Chondrocyte (in vitro differentiated cells): ENCODE data around the gene OR6V1. TPM values are rescaled to one million over a fixed set of nuclear protein-coding genes. Genes with fewer than 3 reads are reported as not detected.

Experiments used
- DNase-seq: peaks from one replicate; pipeline ENCODE4 v3.0.0; 2021; ENCODE audit warnings: mixed read lengths, low spot score
- H3K27ac Mint-ChIP-seq: one replicate; pipeline ENCODE4 v1.8.0; 2021; ENCODE audit warnings: mild to moderate bottlenecking, moderate library complexity, mixed read lengths; ENCODE audit not compliant: unreplicated experiment
- H3K27me3 Mint-ChIP-seq: 2 replicates; pipeline ENCODE4 v1.8.0; 2021; ENCODE audit warnings: low read depth, mixed read lengths
- H3K36me3 Mint-ChIP-seq: 2 replicates; pipeline ENCODE4 v1.8.0; 2021; ENCODE audit warnings: low read depth, mixed read lengths
- H3K4me1 Mint-ChIP-seq: 2 replicates; pipeline ENCODE4 v1.8.0; 2021; ENCODE audit warnings: low read depth, mild to moderate bottlenecking, mixed read lengths
- H3K4me3 Mint-ChIP-seq: one replicate; pipeline ENCODE4 v1.8.0; 2021; ENCODE audit warnings: mild to moderate bottlenecking, moderate library complexity, mixed read lengths; ENCODE audit not compliant: unreplicated experiment
- H3K9me3 Mint-ChIP-seq: 2 replicates; pipeline ENCODE4 v1.8.0; 2021; ENCODE audit warnings: low read depth, mixed read lengths
- CTCF ChIP-seq: fragments of 200-600 bp; sonication (generic); IDR thresholded peaks from 2 replicates; pipeline ENCODE4 v1.5.0; 2021; ENCODE audit warnings: antibody characterized with exemption, mild to moderate bottlenecking, moderate library complexity
- total RNA-seq: library from RNA; stranded (reverse); gene quantifications from 3 replicates; pipeline ENCODE4 v1.2.1, GENCODE V29; 2021

Gene OR6V1
- total RNA-seq, 1 donor from 2014 or later: not detected

DNA sequence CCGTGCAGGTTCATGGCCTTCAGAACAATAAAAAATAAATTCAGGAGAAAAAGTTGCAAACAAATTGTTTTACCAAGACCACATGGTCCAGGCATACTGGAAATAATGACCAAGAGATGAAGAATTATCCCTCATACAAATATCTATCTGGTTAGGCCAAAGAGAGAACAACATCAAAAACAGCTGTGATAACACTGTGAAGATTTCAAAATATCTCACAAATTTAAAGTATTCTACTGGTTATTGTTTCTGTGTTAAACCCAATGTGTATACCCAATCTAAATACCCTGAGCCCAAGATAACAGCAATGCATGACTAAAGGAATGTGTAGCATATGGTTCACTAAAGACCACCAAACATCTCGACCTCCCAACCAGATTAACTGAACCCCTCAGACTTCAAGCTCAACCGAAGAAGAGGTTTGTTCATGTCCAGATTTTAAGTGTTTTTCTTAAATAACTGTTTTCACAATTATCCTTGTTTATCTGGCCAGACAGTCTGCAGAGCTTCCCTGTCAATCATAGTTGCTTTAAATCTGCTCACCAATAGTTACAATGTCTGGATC lies 36.1 kb upstream of the OR6V1 start:
- TF ChIP-seq CTCF: no peak
- H3K27me3 Mint-ChIP-seq: no peaks in the 10 kb centered on the region
- peaks cover 45% of the 10 kb centered on the region for H3K4me1 Mint-ChIP-seq
- H3K9me3 Mint-ChIP-seq: no peaks in the 10 kb centered on the region
- H3K4me3 Mint-ChIP-seq: no peak overlapping the region
- H3K27ac Mint-ChIP-seq: no peak overlapping the region
- DNase-seq: no peak
- no peaks in the 10 kb centered on the region for H3K36me3 Mint-ChIP-seq

DNA sequence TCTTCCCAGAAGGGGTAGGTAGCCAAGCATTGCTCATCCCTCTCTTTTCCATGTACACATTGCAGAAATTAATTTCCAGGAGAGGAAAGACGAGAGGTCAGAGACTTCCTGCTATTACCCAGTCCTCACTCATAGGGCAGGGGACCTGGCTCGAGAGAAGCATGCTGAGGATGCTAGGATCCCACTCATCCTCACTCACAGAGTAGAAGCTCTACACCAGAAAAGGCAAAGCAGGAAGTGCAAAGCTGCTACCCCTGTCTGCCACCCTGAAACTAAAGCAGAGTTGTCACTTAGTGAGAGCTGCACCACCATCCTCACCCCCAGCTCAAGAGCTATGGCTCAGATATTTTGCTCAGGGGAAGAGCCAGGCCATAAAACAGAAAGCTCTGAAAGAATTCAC lies 35.1 kb upstream of the OR6V1 start:
- no peak overlapping the region for H3K4me3 Mint-ChIP-seq
- no peaks in the 10 kb centered on the region for H3K36me3 Mint-ChIP-seq
- H3K27me3 Mint-ChIP-seq: no peaks in the 10 kb centered on the region
- no peak for TF ChIP-seq CTCF
- peaks cover 45% of the 10 kb centered on the region for H3K4me1 Mint-ChIP-seq
- no peaks in the 10 kb centered on the region for H3K9me3 Mint-ChIP-seq
- DNase-seq: no peak
- no peak overlapping the region for H3K27ac Mint-ChIP-seq

- H3K4me1 Mint-ChIP-seq: peaks cover 36% of the 10 kb centered on the region
- H3K9me3 Mint-ChIP-seq: no peaks in the 10 kb centered on the region
- no peak for DNase-seq
- no peaks in the 10 kb centered on the region for H3K27me3 Mint-ChIP-seq
- TF ChIP-seq CTCF: no peak
- H3K4me3 Mint-ChIP-seq: no peak overlapping the region
- no peak overlapping the region for H3K27ac Mint-ChIP-seq
- no peaks in the 10 kb centered on the region for H3K36me3 Mint-ChIP-seq
Observed at GRCh38 chr7:143018931-143019330, 33.2 kb upstream of the OR6V1 start.

DNA sequence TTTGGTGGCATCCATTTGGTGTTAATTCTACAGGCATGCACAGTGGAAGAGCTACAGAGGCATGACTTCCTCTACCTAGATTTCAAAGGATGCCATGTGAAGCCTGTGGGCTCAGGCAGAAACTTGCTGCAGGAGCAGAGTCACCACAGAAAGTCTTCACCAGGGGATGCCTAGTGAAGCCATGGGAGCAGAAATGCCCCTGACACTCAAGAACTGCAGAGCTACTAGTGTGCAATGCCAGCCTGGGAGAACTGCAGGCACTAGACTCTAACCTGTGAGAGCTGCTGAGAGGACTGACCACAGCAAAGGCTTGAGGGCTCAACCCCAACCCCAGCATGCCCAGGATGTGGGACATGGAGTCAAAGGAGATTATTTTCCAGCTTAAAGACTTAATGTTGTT lies 29.1 kb upstream of the OR6V1 start:
- peaks cover 3% of the 10 kb centered on the region for H3K4me1 Mint-ChIP-seq
- no peaks in the 10 kb centered on the region for H3K9me3 Mint-ChIP-seq
- TF ChIP-seq CTCF: no peak
- no peak overlapping the region for H3K4me3 Mint-ChIP-seq
- no peak overlapping the region for H3K27ac Mint-ChIP-seq
- DNase-seq: no peak
- H3K27me3 Mint-ChIP-seq: no peaks in the 10 kb centered on the region
- no peaks in the 10 kb centered on the region for H3K36me3 Mint-ChIP-seq

- no peak for TF ChIP-seq CTCF
- Mint-ChIP-seq H3K9me3 (no peaks in the 10 kb centered on the region), H3K36me3 (no peaks in the 10 kb centered on the region), H3K4me3 (no peak overlapping the region), H3K4me1 (no peaks in the 10 kb centered on the region), H3K27ac (no peak overlapping the region), H3K27me3 (peaks cover 6% of the 10 kb centered on the region)
- no peak for DNase-seq
Observed at GRCh38 chr7:143025371-143025770, 26.8 kb upstream of the OR6V1 start.
